OCI-LY3 (cell line): ENCODE data around the gene OR10W1.

Source experiments
- EZH2phosphoT487 ChIP-seq: fragments of 200-600 bp; shearing (Covaris generic); IDR thresholded peaks from 2 replicates; pipeline ENCODE4 v1.6.1; 2018; ENCODE audit warnings: antibody characterized with exemption, mixed run types, low read depth
- TF ChIP-seq, protein P1 (sequence below): fragments of 200-600, 300-600 bp; sonication (generic); IDR thresholded peaks from 2 replicates; pipeline ENCODE4 v1.5.1; 2014; ENCODE audit warnings: antibody characterized with exemption, low read length, low read depth

DNA sequence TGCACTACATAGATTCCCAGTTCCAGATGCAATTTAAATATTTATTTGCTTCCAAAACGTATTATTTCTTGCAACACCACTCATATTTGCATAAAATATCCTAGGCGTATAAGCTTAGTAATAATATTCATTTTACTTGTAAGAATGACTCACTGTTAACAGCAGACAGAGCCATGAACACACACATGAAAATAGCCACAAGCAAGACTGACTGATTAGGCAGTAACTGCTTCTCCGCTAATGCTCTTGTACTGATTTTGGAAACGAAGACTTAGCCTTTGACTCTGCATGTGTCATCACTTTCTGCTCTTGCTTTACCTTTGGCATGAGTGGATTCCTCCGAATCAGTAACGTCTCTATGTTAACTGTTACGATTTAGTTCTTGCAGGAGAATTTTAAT, 45.3 kb downstream of the OR10W1 start:
- TF ChIP-seq, protein P1, sequence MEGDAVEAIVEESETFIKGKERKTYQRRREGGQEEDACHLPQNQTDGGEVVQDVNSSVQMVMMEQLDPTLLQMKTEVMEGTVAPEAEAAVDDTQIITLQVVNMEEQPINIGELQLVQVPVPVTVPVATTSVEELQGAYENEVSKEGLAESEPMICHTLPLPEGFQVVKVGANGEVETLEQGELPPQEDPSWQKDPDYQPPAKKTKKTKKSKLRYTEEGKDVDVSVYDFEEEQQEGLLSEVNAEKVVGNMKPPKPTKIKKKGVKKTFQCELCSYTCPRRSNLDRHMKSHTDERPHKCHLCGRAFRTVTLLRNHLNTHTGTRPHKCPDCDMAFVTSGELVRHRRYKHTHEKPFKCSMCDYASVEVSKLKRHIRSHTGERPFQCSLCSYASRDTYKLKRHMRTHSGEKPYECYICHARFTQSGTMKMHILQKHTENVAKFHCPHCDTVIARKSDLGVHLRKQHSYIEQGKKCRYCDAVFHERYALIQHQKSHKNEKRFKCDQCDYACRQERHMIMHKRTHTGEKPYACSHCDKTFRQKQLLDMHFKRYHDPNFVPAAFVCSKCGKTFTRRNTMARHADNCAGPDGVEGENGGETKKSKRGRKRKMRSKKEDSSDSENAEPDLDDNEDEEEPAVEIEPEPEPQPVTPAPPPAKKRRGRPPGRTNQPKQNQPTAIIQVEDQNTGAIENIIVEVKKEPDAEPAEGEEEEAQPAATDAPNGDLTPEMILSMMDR: no peak
- TF ChIP-seq EZH2phosphoT487: no peak
